Smooth muscle cell (in vitro differentiated cells): ENCODE results near the gene STIMATE. TPM values are rescaled to one million over a fixed set of nuclear protein-coding genes. Genes with fewer than 3 reads are reported as not detected.

Source experiments
- DNase-seq: peaks from one replicate; lab custom pipeline; 2025; ENCODE audit not compliant: unreplicated experiment; lab: John Stamatoyannopoulos, UW
- H2AFZ ChIP-seq: fragments of 200-600 bp; sonication (generic); 2 replicates; pipeline ENCODE4 v1.6.0; 2016; ENCODE audit warnings: antibody characterized with exemption, low read depth, mild to moderate bottlenecking
- H3F3A ChIP-seq: fragments of 200-600 bp; sonication (generic); 2 replicates; pipeline ENCODE4 v1.6.0; 2017; ENCODE audit warnings: antibody characterized with exemption, low read depth
- H3K27ac ChIP-seq: fragments of 200-600 bp; sonication (generic); 2 replicates; pipeline ENCODE4 v1.5.1; 2016; ENCODE audit warnings: low read depth, mild to moderate bottlenecking
- H3K27me3 ChIP-seq: fragments of 200-600 bp; sonication (generic); 2 replicates; pipeline ENCODE4 v1.6.1; 2016; ENCODE audit warnings: low read depth, mild to moderate bottlenecking
- H3K36me3 ChIP-seq: fragments of 200-600 bp; sonication (generic); 2 replicates; pipeline ENCODE4 v1.5.1; 2016; ENCODE audit warnings: low read depth
- H3K4me1 ChIP-seq: fragments of 200-600 bp; sonication (generic); 2 replicates; pipeline ENCODE4 v1.5.1; 2016; ENCODE audit warnings: low read depth
- H3K4me2 ChIP-seq: fragments of 200-600 bp; sonication (generic); 2 replicates; pipeline ENCODE4 v1.6.0; 2016; ENCODE audit warnings: mild to moderate bottlenecking
- H3K4me3 ChIP-seq: fragments of 200-600 bp; sonication (generic); 2 replicates; pipeline ENCODE4 v1.5.1; 2016; ENCODE audit warnings: mild to moderate bottlenecking
- H3K79me2 ChIP-seq: fragments of 200-600 bp; sonication (generic); 2 replicates; pipeline ENCODE4 v1.6.0; 2016; ENCODE audit warnings: low read depth, mild to moderate bottlenecking
- H3K9ac ChIP-seq: fragments of 200-600 bp; sonication (generic); 2 replicates; pipeline ENCODE4 v1.6.0; 2016; ENCODE audit warnings: low read depth
- H3K9me3 ChIP-seq: fragments of 200-600 bp; sonication (generic); replicated peaks from 2 replicates; pipeline ENCODE4 v1.5.1; 2016; ENCODE audit warnings: low read depth
- H4K20me1 ChIP-seq: fragments of 200-600 bp; sonication (generic); 2 replicates; pipeline ENCODE4 v1.6.0; 2016; ENCODE audit warnings: low read depth
- CTCF ChIP-seq: fragments of 200-600 bp; sonication (generic); IDR thresholded peaks from 2 replicates; pipeline ENCODE4 v1.5.1; 2017; ENCODE audit warnings: borderline replicate concordance, mild to moderate bottlenecking, antibody characterized with exemption; ENCODE audit not compliant: insufficient read depth, poor library complexity, severe bottlenecking
- WGBS: methylation state at CpG from one replicate; pipeline ENCODE4 v1.1.7; 2016; ENCODE audit warnings: low lambda C conversion rate; 5-methylcytosine and 5-hydroxymethylcytosine counted together
- polyA plus RNA-seq: library from polyadenylated mRNA; unstranded; fragments of >200 nt; fragmentation: Nextera tagmentation; extraction: Ambion mirVana; gene quantifications from 2 replicates; pipeline ENCODE4 v1.2.1, GENCODE V29; 2016
- total RNA-seq: library from RNA; depleted of rRNA; stranded (reverse); fragments of >200 nt; gene quantifications from 2 replicates; pipeline ENCODE4 v1.2.3, GENCODE V29; 2014

Gene STIMATE
- total and polyA plus RNA-seq, 2 experiments from 2014 or later = 12.8 to 18.1 TPM

- Histone ChIP-seq H3K9ac (no peak overlapping the region), H3F3A (no peaks in the 10 kb centered on the region), H3K4me2 (no peak overlapping the region), H3K4me1 (no peaks in the 10 kb centered on the region), H2AFZ (no peak overlapping the region), H3K27me3 (no peaks in the 10 kb centered on the region), H3K36me3 (no peaks in the 10 kb centered on the region), H3K9me3 (no peaks in the 10 kb centered on the region), H3K79me2 (no peaks in the 10 kb centered on the region), H3K27ac (no peak overlapping the region), H4K20me1 (no peaks in the 10 kb centered on the region), H3K4me3 (no peak overlapping the region)
- WGBS = 79% methylated on average over 20 of the region's 20 CpGs
- no peak for TF ChIP-seq CTCF
- DNase-seq = no peak
Observed at GRCh38 chr3:52843108-52843865, 54.1 kb downstream of the STIMATE start.

- Histone ChIP-seq H3K36me3 (no peaks in the 10 kb centered on the region), H2AFZ (no peak overlapping the region), H3K79me2 (no peaks in the 10 kb centered on the region), H3K4me3 (no peak overlapping the region), H4K20me1 (no peaks in the 10 kb centered on the region), H3K27me3 (no peaks in the 10 kb centered on the region), H3K27ac (no peak overlapping the region), H3K4me2 (no peak overlapping the region), H3K9ac (no peak overlapping the region), H3K9me3 (no peaks in the 10 kb centered on the region), H3F3A (no peaks in the 10 kb centered on the region), H3K4me1 (no peaks in the 10 kb centered on the region)
- WGBS = 82% methylated on average over 7 of the region's 7 CpGs
- TF ChIP-seq CTCF = no peak
- no peak for DNase-seq
Observed at GRCh38 chr3:52842424-52842823, 54.9 kb downstream of the STIMATE start.

- H4K20me1 ChIP-seq = no peaks in the 10 kb centered on the region
- TF ChIP-seq CTCF = no peak
- H3F3A ChIP-seq = no peaks in the 10 kb centered on the region
- 88% methylated on average over 12 of the region's 12 CpGs for WGBS
- no peak overlapping the region for H3K4me2 ChIP-seq
- H3K27ac ChIP-seq = no peak overlapping the region
- H3K36me3 ChIP-seq = no peaks in the 10 kb centered on the region
- no peak overlapping the region for H3K9ac ChIP-seq
- H3K4me1 ChIP-seq = no peaks in the 10 kb centered on the region
- no peaks in the 10 kb centered on the region for H3K9me3 ChIP-seq
- DNase-seq = no peak
- no peak overlapping the region for H3K4me3 ChIP-seq
- no peak overlapping the region for H2AFZ ChIP-seq
- no peaks in the 10 kb centered on the region for H3K79me2 ChIP-seq
- H3K27me3 ChIP-seq = no peaks in the 10 kb centered on the region
Observed at GRCh38 chr3:52841981-52842340, 55.4 kb downstream of the STIMATE start.

- no peak for DNase-seq
- TF ChIP-seq CTCF = no peak
- no peak overlapping the region for H3K9ac ChIP-seq
- H4K20me1 ChIP-seq = no peaks in the 10 kb centered on the region
- no peaks in the 10 kb centered on the region for H3K79me2 ChIP-seq
- no peak overlapping the region for H2AFZ ChIP-seq
- no peaks in the 10 kb centered on the region for H3K9me3 ChIP-seq
- no peak overlapping the region for H3K4me2 ChIP-seq
- H3K4me1 ChIP-seq = no peaks in the 10 kb centered on the region
- no peaks in the 10 kb centered on the region for H3K27me3 ChIP-seq
- WGBS = 90% methylated on average over 12 of the region's 12 CpGs
- H3K27ac ChIP-seq = no peak overlapping the region
- H3F3A ChIP-seq = no peaks in the 10 kb centered on the region
- H3K36me3 ChIP-seq = no peaks in the 10 kb centered on the region
- no peak overlapping the region for H3K4me3 ChIP-seq
Observed at GRCh38 chr3:52841211-52841980, 56.0 kb downstream of the STIMATE start.
